Lung (tissue), 12 donors: Measurements from ENCODE around the gene SLC26A11. TPM values are rescaled to one million over a fixed set of nuclear protein-coding genes. Genes with fewer than 3 reads are reported as not detected.

Experiments used
- ATAC-seq: fragments of 200-7000 bp; cut with Tn5 transposase; one replicate; pipeline ENCODE4 v1.9.1; 2020; ENCODE audit warnings: moderate number of reproducible peaks; ENCODE audit not compliant: insufficient read depth, low FRiP score
- DNase-seq, 3 donors: peaks; one replicate each; pipeline ENCODE4 v3.0.0-alpha.2; 2013 to 2017
- H3K27ac ChIP-seq, 2 donors: one replicate each; pipeline ENCODE4 v1.5.1; 2013; ENCODE audit warnings: mild to moderate bottlenecking in 2 of 2, moderate library complexity in 2 of 2, control low read depth in 1 of 2, inconsistent platforms in 1 of 2, low read depth in 1 of 2, low read length in 1 of 2
- H3K27me3 ChIP-seq, 3 donors: one replicate each; pipeline ENCODE4 v1.5.1; 2013; ENCODE audit warnings: low read length in 2 of 3; ENCODE audit not compliant: control insufficient read depth in 3 of 3, insufficient read depth in 3 of 3
- H3K36me3 ChIP-seq, 4 donors: one replicate each; pipeline ENCODE4 v1.5.1; 2013; ENCODE audit warnings: low read length in 4 of 4, mild to moderate bottlenecking in 1 of 4, moderate library complexity in 1 of 4; ENCODE audit not compliant: control insufficient read depth in 4 of 4, insufficient read depth in 4 of 4
- H3K4me1 ChIP-seq, 5 donors: one replicate each; pipeline ENCODE4 v1.5.1; 2013; ENCODE audit warnings: low read length in 5 of 5, mild to moderate bottlenecking in 2 of 5, moderate library complexity in 1 of 5; ENCODE audit not compliant: control insufficient read depth in 5 of 5, insufficient read depth in 5 of 5
- H3K4me3 ChIP-seq: one replicate; pipeline ENCODE4 v1.5.1; 2013; ENCODE audit warnings: mild to moderate bottlenecking, control low read depth, moderate library complexity
- H3K9ac ChIP-seq, 2 donors: one replicate each; pipeline ENCODE4 v1.5.1; 2013; ENCODE audit warnings: low read length in 2 of 2, control low read depth in 1 of 2; ENCODE audit not compliant: insufficient read depth in 1 of 2
- H3K9me3 ChIP-seq, 4 donors: one replicate each; pipeline ENCODE4 v1.5.1; 2013; ENCODE audit warnings: low read length in 3 of 4, mild to moderate bottlenecking in 1 of 4, moderate library complexity in 1 of 4; ENCODE audit not compliant: control insufficient read depth in 4 of 4, insufficient read depth in 3 of 4
- WGBS, 2 donors: extraction: QIAGEN DNeasy Blood & Tissue Kit; methylation state at CpG; one replicate each; pipeline ENCODE4 v1.1.7; 2013; 5-methylcytosine and 5-hydroxymethylcytosine counted together
- polyA plus RNA-seq, 2 donors: library from polyadenylated mRNA; stranded (reverse); fragments of 200-250 nt; gene quantifications; one replicate each; pipeline ENCODE4 v1.2.1, GENCODE V29; 2013
- total RNA-seq, 2 donors: library from RNA; depleted of rRNA in 1 of 2; stranded (reverse); fragments of >200 nt in 1 of 2; gene quantifications; one replicate each; pipeline ENCODE4 v1.2.1, GENCODE V29; 2014 to 2021
- TF ChIP-seq, protein P1 (sequence below): IDR thresholded peaks from 2 replicates; pipeline ENCODE4 v1.5.1; 2012; ENCODE audit warnings: mild to moderate bottlenecking; ENCODE audit errors: control extremely low read depth, extremely low read depth
- donor health status: control.
- donor health status: control.
- donor health status: Bipolar disorder and iron deficiency.
- donor health status: healthy.
- donor health status: DM: yes; HTN: yes; CAD: no.

SLC26A11 gene
- total and polyA plus RNA-seq, 4 donors: 25.0 to 37.0 (median 31.0) TPM

- Histone ChIP-seq H3K36me3 (peaks cover 3 to 41% (median 22%) of the 10 kb centered on the region in 4 donors), H3K9me3 (no peaks in the 10 kb centered on the region), H3K9ac (no peak overlapping the region), H3K27ac (no peak overlapping the region), H3K4me1 (peaks cover 0 to 16% (median 5%) of the 10 kb centered on the region in 5 donors), H3K4me3 (no peak overlapping the region), H3K27me3 (no peaks in the 10 kb centered on the region)
- 95% methylated on average over 35 to 40 of the region's 40 CpGs for WGBS, 2 donors
- DNase-seq: no peak
- TF ChIP-seq, protein P1, sequence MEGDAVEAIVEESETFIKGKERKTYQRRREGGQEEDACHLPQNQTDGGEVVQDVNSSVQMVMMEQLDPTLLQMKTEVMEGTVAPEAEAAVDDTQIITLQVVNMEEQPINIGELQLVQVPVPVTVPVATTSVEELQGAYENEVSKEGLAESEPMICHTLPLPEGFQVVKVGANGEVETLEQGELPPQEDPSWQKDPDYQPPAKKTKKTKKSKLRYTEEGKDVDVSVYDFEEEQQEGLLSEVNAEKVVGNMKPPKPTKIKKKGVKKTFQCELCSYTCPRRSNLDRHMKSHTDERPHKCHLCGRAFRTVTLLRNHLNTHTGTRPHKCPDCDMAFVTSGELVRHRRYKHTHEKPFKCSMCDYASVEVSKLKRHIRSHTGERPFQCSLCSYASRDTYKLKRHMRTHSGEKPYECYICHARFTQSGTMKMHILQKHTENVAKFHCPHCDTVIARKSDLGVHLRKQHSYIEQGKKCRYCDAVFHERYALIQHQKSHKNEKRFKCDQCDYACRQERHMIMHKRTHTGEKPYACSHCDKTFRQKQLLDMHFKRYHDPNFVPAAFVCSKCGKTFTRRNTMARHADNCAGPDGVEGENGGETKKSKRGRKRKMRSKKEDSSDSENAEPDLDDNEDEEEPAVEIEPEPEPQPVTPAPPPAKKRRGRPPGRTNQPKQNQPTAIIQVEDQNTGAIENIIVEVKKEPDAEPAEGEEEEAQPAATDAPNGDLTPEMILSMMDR: no peak
- ATAC-seq: no peak
These were observed 3.5 kb upstream of the SLC26A11 start for GRCh38 chr17:80216473-80217456.

- peaks cover 0 to 16% (median 5%) of the 10 kb centered on the region in 5 donors for H3K4me1 ChIP-seq
- WGBS, 2 donors: 93 to 97% methylated on average over 13 of the region's 13 CpGs
- TF ChIP-seq, protein P1: no peak
These were observed 2.4 kb upstream of the SLC26A11 start for GRCh38 chr17:80217703-80218362.

DNA sequence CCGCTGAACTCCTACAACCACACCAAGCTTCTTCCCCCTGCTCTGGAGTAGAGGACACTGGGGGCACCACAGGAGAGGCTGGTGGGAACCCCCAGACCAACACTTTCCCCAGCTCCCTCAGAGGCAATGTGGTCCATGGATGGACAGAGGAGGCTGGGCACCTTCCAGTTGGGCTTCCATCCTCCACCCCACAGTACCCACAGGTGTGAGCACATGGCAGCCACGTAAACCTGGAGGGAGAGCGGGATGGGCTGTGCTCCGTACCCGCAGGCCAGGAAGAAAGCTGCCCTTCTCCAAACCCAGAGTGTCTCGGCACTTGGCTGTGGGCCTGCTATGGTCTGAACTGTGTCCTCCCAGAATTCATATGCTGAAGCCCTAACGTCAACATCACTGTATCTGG is 1.8 kb upstream of the SLC26A11 start:
- peaks cover 0 to 16% (median 5%) of the 10 kb centered on the region in 5 donors for H3K4me1 ChIP-seq
- H3K9ac ChIP-seq: no peak overlapping the region
- 83 to 87% methylated on average over 7 of the region's 7 CpGs for WGBS, 2 donors
- TF ChIP-seq, protein P1: no peak
- H3K36me3 ChIP-seq: peaks cover 0 to 34% (median 20%) of the 10 kb centered on the region in 4 donors
- DNase-seq (no peak), ATAC-seq (no peak)
- no peak overlapping the region for H3K4me3 ChIP-seq
- H3K27ac ChIP-seq: no peak overlapping the region
- no peaks in the 10 kb centered on the region for H3K9me3 ChIP-seq
- no peaks in the 10 kb centered on the region for H3K27me3 ChIP-seq

More at GRCh38 chr17:80217703-80218362, 2.4 kb upstream of the SLC26A11 start:
- no peak overlapping the region for H3K4me3 ChIP-seq
- H3K27me3 ChIP-seq: no peaks in the 10 kb centered on the region
- no peak for DNase-seq
- H3K27ac ChIP-seq: no peak overlapping the region
- ATAC-seq: no peak
- H3K9me3 ChIP-seq: no peaks in the 10 kb centered on the region
- peaks cover 0 to 35% (median 18%) of the 10 kb centered on the region in 4 donors for H3K36me3 ChIP-seq
- H3K9ac ChIP-seq: no peak overlapping the region
